NCI-H1436 (cell line): Measurements from ENCODE around the gene CYP1A2.
"Not testable (repeated sequence)": the region's sequence is repeated elsewhere in the genome, so short reads cannot be mapped to it uniquely, and the experiment has no call there.

Source experiments
- DNase-seq: peaks from one replicate; lab custom pipeline; 2025; lab: John Stamatoyannopoulos, UW

Gene CYP1A2, protein sequence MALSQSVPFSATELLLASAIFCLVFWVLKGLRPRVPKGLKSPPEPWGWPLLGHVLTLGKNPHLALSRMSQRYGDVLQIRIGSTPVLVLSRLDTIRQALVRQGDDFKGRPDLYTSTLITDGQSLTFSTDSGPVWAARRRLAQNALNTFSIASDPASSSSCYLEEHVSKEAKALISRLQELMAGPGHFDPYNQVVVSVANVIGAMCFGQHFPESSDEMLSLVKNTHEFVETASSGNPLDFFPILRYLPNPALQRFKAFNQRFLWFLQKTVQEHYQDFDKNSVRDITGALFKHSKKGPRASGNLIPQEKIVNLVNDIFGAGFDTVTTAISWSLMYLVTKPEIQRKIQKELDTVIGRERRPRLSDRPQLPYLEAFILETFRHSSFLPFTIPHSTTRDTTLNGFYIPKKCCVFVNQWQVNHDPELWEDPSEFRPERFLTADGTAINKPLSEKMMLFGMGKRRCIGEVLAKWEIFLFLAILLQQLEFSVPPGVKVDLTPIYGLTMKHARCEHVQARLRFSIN

DNA sequence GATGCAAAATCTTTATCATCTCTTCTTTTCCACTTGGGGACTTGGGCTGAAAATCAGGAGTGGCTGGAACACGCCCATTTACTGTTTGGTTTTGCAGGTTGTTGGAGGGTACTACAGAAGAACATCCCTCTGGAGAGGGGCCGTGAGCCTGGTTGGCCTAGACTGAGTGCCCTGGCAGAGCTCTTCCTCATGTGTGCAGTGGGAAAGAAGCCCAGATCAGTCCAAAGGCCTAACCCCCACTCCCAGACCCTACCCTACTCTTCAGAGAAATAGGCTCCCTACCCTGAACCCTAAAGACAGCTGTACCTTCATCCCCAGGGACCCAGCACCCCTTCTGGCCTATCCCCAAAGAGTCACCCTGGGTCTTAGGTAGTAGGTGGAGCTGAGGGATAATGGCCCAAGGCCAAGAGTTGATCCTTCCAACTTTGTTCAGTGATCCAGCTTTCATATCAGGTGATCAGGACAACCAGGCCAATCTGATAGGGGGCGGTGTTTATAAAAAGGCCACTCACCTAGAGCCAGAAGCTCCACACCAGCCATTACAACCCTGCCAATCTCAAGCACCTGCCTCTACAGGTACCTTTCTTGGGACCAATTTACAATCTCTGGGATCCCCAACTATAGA is at the start of gene CYP1A2:
Gene CYP1A2 (plus strand): TSS at position 524 of the 625 bp plus-strand sequence. CDS start 894 bp downstream, outside the sequence.
- no peak for DNase-seq

DNA sequence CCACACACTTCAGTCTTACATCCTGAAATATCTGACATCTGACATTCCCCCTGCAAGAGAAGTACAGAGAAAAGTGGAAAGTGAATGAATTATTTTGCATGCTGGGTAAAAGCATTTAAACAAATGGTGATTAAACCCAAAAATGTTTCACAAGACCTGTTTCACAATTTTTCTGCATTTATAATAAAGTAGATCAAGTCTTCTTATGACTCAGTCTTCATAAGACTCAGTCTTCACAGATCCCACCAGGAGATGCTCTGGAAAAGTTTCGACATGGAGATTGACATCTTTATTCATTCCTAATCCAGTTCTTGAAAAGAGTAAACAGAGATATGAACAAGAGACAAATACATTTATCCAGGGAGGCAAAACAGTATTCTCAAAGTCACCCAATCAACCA is 39.6 kb upstream of the CYP1A2 start:
- no peak for DNase-seq

DNA sequence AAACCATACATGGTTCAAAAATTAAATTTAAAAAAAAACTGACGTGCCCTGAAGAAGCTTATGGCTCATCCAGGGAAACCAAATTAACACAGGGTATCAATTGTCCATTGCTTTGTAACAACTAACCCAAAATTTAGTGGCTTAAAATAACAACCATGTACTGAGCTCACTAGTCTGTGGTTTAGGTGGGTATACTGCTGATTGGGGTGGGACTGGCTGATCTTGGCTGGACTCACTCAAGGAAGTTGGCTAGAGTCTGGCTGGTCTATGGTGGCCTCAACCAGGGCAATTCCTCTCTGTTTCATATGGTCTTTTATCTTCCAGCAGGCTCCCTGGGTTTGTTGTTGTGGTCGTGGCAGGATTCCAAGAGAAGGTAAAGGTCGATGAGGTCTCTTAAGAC is 38.8 kb upstream of the CYP1A2 start:
- no peak for DNase-seq

DNA sequence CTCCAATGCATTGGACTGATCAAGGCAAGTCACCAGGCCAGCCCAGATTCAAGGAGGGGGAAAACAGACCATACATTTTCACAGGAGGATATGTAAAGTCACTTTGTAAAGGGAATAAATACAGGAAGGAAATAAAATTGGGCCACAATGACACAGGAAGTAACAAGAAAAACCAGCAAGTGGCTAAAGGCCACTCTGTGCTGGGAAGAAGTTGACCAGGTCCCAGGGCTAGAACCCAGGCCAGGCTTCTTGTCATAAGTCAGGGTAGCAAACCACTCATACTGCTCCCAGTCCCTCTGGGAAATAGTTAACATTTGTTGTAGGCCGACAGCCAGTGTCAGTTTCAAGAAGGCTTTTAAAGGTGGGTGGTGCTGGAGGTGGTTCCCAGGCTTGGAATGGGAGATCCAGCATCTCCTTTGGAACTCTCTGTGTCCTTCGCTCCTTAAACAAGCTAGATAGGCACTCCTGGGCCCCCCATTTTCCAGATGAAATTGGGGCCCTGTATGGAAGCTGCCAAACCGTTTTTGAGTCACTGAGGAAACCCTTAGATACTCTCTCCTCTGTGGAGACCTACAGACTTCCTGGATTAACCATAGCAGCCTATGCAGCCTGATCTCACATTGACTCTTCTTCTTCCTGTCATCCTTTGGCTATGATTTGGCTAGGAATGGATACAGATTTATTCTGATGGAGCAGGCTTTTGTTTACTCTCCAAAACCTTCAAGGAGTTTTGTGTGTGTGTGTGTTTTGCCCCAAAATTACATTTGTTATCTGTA is 38.1 kb upstream of the CYP1A2 start:
- no peak for DNase-seq

DNA sequence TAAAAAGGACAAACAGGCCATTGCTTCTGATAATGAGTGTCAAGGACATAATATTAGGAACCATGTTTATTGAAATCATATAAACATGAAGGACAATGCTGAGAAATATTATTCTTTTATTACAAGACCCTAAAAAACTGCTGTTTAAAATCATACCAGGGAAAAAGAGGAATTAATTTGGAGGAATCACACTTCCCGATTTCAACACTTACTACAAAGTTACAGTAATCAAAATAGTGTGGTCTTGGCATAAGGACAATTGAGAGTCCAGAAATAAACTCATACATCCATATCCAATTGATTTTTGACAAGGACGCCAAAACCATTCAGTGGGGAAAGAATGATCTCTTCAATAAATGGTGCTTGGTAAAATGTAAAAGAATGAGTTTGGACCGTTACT is 36.3 kb upstream of the CYP1A2 start:
- no peak for DNase-seq

DNA sequence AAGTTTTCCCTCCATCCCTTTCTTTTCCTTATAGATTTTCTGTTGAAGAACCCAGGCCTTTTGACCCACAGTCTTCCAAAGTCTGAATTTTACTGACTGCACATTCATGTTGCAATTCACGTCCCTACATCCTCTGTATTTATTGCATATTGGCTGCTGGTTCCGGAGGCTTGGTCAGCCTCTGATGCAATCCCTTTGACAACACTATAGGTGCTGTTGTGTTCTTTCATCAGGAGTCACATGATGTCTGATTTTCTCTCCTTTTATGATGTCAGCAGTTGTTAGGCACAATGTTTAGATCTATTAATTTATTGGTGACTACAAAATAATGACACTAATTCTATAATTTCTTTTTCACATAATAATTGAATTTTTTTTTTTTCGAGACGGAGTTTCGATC is 32.0 kb upstream of the CYP1A2 start:
- no peak for DNase-seq

DNA sequence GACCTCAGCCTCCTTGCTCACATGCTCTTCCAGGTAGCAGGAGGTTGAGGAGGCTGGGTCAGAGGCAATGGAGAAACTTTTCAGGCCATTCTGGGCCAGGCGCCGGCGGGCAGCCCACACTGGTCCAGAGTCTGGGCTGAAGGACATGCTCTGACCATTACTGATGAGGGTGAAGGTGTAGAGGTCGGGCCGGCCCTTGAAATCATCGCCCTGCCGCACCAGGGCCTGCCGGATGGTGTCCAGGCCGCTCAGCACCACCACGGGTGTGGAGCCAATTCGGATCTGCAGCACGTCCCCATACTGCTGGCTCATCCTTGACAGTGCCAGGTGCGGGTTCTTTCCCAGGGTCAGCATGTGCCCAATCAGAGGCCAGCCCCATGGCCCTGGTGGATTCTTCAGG is 26.1 kb upstream of the CYP1A2 start:
- DNase-seq, result no peak

DNA sequence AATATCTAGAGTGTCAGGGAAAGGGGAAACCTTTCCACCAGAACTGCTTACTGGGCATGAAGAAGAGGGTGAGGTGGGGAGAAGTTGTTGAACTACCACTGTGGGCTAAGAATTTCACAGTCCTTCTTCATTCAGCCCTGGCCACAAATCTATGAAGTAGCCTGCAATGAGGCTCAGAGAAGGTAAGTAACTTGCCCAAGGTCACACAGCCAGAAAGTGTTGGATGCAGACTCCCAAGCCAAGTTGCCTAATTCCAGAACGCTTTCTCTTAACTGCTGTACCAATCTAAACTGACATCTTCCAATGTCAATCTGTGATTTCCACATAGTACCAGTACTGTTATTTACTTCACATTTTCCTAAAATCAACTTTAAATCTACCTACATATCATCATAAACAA is 25.5 kb upstream of the CYP1A2 start:
- no peak for DNase-seq

DNA sequence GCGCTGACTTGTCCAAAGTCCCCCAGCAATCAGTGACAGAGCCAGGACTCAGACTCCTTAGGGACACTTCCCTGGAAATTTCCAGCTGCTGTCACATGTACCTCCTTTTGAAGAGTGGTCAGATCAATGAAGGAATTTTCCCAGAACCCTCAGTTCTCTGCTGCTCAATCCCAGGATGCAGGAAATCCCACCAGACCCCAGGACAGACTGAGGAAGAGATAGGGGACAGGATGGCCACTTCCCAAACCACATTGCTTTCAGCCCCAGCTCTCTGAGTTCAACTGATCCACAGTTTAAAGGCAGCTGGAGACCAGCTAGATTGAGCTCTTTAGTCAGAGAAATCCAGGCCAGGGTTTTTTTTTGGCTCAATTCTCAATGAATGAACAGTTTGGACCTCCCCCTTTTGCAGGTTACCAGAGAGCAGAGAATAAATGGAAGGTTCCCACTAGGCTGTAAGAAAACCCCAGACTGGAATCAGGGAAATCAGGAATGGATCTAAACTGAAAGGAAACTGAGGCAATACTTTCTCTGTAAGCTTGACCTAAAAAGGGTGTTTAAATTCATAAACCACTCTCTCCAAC is 24.8 kb upstream of the CYP1A2 start:
- peak; percentile 30 for DNase-seq

DNA sequence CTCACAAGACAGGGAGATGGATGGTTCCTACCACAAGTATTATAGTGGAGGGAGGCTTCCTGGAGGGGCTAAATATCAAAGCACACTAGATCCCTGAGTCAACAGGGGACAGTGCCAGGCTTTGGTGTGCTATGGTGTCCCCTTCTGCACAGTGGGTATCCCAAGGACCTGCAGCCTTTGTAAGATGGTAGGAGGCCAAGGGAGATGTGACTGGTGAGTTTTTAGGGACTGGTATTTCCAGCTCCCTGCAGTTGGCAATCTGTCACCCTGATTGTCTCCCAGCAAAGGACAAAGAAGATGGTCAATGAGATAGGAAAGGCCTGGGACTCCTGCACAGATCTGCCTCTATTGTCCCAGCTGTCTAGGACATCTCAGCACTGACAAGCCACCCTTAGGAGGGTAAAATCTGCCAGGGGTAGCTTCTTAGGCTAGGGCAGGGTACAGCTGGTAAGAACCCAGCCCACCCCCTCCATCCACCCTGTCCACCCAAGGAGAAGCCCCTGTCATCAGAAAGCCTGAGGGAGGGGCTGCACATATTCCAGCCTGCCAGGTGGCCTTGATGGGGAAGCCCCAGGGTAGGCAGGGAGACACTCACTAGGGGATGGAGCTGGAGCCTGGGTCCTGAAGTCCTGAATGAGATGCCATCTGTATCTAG is 23.9 kb upstream of the CYP1A2 start:
- DNase-seq, result no peak

DNA sequence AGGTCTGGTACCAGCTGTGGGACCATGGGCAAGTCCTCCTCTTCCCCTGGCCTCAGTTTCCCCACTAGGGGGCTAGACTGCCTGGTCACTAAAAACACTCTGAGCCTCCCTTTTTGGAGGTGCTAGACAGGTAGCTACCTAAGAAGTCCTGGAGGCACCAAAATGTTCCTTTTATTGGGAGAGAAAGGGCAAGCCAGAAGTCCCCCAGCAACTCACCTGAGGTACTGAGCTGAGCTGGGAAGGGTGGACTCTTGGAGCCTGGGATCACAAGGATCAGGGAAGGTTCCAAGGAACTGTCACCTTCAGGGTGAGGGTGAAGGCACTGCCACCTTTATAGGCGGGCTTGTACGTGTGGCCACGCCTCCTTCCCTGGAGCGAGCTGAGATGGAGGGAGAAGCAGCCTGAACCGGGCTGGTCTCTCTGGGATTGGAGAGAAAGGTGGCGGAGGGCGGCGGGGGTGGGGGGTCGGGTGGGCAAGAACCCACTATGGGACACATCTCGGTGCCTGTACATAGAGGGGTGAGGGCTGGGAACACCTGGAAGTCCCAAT is 23.3 kb upstream of the CYP1A2 start, which contains the start of gene CYP1A1:
Gene CYP1A1 (minus strand): TSS at position 304 of the 550 bp plus-strand sequence. CDS start 2,431 bp downstream, outside the sequence.
- peak; percentile 30 for DNase-seq

DNA sequence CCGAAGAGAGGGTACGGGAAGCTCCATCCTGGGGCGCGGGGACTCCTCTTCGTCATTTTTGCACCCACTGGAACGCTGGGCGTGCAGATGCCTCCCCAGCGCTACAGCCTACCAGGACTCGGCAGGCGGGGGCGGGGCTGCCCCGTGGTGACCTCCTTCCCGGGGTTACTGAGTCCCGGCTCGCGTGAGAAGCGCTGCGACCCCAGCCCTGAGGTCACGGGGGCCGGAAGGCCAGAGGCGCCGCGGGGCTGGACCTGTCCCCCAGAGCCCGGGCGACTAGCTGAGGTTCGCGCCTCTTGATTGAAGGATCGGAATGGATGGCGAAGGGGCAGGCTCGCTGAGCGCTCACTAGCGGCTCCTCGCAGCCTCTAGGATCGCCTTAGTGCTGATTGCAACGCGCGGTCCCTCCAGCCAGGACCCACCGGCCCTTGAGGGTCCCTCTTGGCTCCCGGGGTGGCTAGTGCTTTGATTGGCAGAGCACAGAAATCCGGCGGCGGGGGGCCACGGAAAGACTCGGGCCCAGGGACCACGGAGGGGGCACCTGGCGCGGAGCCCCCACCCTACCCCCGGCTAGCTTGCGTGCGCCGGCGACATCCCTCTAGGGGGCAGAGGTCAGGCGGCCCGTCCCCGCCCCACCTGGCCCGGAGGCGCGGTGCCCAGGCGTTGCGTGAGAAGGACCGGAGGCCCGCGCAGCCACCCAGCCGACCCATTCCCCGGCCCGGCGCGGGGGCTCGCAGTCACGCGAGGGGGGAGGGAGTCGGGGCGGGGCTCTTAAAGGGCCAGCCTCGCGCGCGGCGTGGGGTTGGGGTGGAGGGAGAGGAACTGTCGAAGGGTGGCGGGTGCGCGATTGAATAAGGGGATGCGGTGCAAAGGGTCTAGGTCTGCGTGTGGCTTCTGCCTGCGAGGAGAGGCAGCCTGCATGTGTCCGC is 22.5 kb upstream of the CYP1A2 start:
- no peak for DNase-seq

DNA sequence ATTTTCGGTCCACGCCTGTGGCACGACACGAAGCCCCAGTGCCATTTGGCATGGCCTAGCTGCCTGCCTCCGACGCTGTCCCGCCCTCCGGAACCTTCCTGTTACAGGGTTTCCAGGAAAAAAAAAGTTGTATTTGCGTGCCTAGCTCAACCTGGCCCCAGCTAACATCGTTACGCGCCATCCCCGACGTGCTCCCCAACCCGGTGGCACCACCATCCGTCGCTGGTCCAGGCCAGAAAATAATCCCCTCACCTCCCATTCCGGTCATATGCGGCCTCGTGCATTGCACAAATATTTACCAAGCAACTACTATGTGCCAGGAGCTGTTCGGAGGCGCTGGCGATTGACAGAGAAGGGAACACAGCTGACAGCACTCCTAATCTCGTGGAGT is 21.9 kb upstream of the CYP1A2 start:
- no peak for DNase-seq

DNA sequence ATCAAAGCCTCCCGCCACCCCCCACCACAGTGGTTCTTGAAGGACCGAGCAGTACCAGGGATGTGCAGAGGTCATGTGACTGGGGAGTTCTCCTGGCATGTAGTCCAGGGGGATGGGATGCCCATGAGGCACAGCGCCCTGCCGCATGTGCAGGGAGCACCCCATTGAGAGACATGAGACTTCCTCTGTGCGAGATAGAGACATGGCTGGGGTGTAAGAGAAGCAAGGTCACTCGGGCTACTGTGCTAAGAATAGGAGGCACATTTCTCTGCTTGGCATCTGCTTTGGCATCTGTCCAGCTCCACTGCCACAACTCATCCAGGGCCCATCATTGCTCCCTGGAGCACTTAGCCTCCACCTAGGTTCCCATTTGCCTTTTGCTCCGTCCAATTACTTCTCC is 20.9 kb upstream of the CYP1A2 start:
- no peak for DNase-seq

DNA sequence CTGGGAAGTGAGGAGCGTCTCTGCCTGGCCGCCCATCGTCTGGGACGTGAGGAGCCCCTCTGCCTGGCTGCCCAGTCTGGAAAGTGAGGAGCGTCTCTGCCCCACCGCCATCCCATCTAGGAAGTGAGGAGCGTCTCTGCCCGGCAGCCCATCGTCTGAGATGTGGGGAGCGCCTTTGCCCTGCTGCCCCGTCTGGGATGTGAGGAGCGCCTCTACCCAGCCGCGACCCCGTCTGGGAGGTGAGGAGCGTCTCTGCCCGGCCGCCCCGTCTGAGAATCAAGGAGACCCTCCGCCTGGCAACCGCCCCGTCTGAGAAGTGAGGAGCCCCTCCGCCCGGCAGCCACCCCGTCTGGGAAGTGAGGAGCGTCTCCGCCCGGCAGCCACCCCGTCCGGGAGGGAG is 19.9 kb upstream of the CYP1A2 start:
- DNase-seq, result not testable (repeated sequence)

DNA sequence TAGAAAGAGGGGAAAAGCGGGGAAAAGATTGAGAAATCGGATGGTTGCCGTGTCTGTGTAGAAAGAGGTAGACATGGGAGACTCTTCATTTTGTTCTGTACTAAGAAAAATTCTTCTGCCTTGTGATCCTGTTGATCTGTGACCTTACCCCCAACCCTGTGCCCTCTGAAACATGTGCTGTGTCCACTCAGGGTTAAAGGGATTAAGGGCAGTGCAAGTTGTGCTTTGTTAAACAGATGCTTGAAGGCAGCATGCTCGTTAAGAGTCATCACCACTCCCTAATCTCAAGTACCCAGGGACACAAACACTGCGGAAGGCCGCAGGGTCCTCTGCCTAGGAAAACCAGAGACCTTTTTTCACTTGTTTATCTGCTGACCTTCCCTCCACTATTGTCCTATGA is 19.3 kb upstream of the CYP1A2 start:
- DNase-seq, result not testable (repeated sequence)

DNA sequence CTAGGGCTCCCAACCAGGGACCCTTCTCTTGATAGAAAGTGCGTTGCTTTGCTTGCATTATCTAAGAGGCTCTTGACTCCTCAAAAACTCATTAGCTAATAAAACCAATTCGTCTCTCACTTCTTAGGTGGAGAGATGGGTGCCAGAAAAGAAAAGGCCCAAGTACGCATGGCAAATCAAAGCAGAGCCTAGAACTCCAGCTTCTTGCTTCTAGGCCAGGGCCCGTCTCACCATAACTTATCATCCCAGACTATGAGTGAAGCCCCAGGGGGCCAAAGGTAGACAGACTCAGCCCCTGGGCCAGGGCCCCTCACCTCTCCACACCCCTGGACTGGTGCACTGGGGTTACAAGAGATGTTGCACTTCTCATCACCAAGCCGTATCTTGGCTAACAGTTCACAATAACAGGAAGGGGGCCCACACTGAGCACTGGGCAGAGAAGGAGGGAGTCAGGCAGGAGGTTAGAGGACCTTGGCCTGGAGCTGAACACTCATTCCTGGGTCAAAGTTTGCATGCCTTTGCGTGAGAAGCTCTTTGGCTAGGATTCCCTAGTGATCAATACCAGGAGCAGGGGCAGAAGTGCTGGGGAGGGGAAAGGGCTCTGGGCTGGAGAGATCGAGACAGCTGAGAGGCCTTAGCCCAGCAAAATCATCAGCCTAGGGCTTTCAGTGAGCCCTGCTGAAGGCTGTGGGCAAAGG is 17.9 kb upstream of the CYP1A2 start:
- DNase-seq, result no peak

DNA sequence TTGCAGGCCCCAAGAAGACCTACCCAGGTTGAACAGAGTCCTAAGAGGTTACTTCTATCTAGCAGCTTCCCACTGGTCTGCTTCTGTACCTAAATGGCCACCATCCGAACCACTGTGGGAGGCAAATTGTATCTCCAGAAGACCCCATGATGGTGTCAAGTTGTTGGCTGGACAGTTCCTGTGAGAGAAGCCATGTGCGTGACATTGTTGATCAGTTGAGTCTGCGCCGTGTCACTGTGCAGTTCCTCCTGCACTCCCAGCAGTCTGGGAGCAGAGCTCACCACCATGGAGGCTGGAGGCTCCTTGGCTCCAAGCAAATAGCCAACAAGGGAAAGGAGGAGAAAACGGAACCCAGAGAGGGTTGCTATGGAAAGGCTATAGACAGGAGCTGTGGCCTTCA is 15.8 kb upstream of the CYP1A2 start:
- DNase-seq, result no peak

DNA sequence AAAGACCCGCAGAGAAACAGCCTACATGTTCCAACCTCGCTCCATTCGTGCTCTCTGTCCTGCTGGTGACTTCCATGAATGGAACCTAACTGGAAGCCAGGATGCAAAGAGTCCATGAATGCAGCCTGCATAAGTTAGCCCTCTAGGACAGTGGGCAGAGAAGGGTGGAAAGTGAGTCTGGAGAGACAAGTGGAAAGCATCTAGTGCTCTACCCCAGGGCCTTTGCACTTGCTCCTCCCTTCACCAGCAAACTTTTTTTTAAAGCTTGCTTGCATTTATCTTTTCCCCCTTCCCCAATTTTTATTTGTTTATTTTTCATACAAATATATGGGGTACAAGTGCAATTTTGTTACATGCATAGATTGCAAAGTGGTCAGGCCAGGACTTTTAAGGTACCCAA is 15.4 kb upstream of the CYP1A2 start:
- no peak for DNase-seq

DNA sequence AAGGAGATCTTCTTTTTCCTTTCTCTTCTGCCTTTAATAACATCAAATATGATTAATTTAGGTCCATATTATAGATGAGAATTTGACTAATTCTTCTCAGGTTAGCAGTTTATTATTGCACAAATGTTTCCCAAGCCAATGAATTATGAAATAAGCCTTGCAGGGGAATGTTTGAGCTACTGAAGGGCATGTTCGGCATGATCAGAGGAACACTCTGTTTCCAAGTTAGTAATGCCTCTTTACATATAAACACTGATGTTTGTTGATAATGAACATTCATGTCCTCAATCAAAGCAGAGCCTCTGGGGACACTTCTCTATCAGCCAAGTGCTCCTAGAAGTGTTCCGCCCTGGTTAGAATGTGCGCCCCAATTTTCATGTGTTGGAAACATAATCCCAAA is 13.3 kb upstream of the CYP1A2 start:
- no peak for DNase-seq
